Progenitor cell of endocrine pancreas (in vitro differentiated cells): ENCODE measurements around the gene ACYP2. TPM values are rescaled to one million over a fixed set of nuclear protein-coding genes. Genes with fewer than 3 reads are reported as not detected.

Experiments
- DNase-seq: peaks from one replicate; pipeline ENCODE4 v3.0.0; 2021; ENCODE audit warnings: low spot score; ENCODE audit not compliant: unreplicated experiment
- H3K27ac Mint-ChIP-seq: 2 replicates; pipeline ENCODE4 v1.8.0; 2021; ENCODE audit warnings: mild to moderate bottlenecking, moderate library complexity, mixed read lengths
- H3K27me3 Mint-ChIP-seq: 2 replicates; pipeline ENCODE4 v1.8.0; 2021; ENCODE audit warnings: mixed read lengths
- H3K36me3 Mint-ChIP-seq: 2 replicates; pipeline ENCODE4 v1.8.0; 2022; ENCODE audit warnings: mixed read lengths; ENCODE audit not compliant: insufficient read depth
- H3K4me1 Mint-ChIP-seq: 2 replicates; pipeline ENCODE4 v1.8.0; 2021; ENCODE audit warnings: low read depth, mixed read lengths
- H3K4me3 Mint-ChIP-seq: 2 replicates; pipeline ENCODE4 v1.8.0; 2021; ENCODE audit warnings: low read depth, mild to moderate bottlenecking, moderate library complexity, mixed read lengths
- H3K9me3 Mint-ChIP-seq: 2 replicates; pipeline ENCODE4 v1.8.0; 2021; ENCODE audit warnings: low read depth, mixed read lengths
- total RNA-seq: library from RNA; stranded (reverse); gene quantifications from 2 replicates; pipeline ENCODE4 v1.2.1, GENCODE V29; 2021
- TF ChIP-seq, protein P1 (sequence below): fragments of 200-600 bp; sonication (generic); IDR thresholded peaks from one replicate; pipeline ENCODE4 v1.5.0; 2021; ENCODE audit warnings: antibody characterized with exemption, mild to moderate bottlenecking; ENCODE audit not compliant: unreplicated experiment

The ACYP2 gene
- total RNA-seq, 1 donor from 2014 or later = 8.6 TPM

DNA sequence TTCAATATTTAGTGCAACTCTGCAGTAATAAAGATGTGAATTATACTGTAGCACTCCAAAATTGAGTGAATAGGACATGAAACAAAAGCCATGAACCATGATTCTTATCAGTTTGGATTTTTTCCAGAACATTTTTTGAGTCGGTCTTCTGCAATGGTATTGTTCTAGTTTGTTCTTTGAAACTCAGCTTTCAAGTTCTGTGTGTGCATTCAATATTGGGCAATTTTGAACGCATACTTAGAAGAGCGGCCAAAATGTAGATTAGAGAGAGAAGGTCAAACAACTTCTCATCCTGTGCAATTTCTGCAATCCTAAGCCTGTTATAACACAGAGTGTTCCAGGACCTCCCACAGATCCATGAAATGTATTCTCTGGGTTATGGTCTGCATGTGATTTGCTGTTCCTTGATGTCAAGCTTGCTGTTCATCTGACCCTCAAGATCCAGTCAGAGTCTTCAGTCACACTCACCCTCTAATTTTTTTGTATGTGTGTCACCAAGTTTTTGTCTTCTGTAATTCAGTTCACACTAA is 92.3 kb downstream of the ACYP2 start:
- H3K9me3 Mint-ChIP-seq = peaks cover 2% of the 10 kb centered on the region
- no peak overlapping the region for H3K27ac Mint-ChIP-seq
- no peaks in the 10 kb centered on the region for H3K4me1 Mint-ChIP-seq
- no peaks in the 10 kb centered on the region for H3K36me3 Mint-ChIP-seq
- H3K4me3 Mint-ChIP-seq = no peak overlapping the region
- TF ChIP-seq, protein P1, sequence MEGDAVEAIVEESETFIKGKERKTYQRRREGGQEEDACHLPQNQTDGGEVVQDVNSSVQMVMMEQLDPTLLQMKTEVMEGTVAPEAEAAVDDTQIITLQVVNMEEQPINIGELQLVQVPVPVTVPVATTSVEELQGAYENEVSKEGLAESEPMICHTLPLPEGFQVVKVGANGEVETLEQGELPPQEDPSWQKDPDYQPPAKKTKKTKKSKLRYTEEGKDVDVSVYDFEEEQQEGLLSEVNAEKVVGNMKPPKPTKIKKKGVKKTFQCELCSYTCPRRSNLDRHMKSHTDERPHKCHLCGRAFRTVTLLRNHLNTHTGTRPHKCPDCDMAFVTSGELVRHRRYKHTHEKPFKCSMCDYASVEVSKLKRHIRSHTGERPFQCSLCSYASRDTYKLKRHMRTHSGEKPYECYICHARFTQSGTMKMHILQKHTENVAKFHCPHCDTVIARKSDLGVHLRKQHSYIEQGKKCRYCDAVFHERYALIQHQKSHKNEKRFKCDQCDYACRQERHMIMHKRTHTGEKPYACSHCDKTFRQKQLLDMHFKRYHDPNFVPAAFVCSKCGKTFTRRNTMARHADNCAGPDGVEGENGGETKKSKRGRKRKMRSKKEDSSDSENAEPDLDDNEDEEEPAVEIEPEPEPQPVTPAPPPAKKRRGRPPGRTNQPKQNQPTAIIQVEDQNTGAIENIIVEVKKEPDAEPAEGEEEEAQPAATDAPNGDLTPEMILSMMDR = no peak
- no peaks in the 10 kb centered on the region for H3K27me3 Mint-ChIP-seq
- DNase-seq = no peak

DNA sequence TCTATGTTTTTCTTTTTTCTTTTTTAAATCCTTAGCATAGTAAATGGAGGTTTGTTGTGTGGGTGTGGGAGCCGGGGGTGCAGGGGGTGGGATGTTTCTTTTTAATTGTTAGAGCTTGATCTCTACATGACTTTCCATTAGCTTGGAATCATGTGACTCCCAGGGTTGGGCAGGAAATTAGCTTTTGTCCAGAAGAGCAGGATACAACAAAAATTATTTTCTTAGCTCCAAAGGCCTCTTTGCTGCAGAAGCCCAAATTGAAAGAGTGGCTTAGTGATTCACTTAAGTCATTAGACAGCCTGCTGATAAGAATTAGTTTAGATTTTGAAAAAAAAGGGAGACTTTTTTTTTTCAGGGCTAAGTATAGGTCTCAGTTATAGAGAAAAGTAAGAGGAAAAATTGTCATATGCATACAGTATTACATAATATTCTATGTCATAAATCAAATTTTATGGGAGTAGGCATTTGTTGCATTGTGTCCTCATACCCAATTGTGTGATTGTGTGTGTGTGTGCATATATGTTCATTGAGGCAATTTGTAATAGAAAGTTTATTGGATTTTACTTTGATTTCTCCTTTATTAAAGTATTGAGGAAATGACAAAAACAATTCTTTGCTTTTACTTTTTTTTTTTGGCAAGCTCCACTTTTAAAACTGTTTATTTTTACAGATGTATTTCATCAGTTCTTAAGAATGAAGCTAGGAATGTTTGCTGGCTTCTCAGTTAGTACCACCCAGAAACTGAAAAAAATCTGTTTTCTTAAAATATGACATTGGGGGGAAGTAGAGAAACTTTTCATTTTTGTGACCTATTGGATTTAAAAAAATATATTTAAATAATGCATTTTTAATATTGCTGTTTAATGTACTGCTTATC is 93.2 kb downstream of the ACYP2 start:
- Mint-ChIP-seq H3K4me3 (no peak overlapping the region), H3K9me3 (no peaks in the 10 kb centered on the region), H3K4me1 (no peaks in the 10 kb centered on the region), H3K27ac (no peak overlapping the region), H3K27me3 (no peaks in the 10 kb centered on the region), H3K36me3 (no peaks in the 10 kb centered on the region)
- TF ChIP-seq, protein P1 = no peak
- DNase-seq = no peak

- DNase-seq = no peak
- TF ChIP-seq, protein P1 = no peak
- peaks cover 5% of the 10 kb centered on the region for H3K9me3 Mint-ChIP-seq
- H3K36me3 Mint-ChIP-seq = peaks cover 3% of the 10 kb centered on the region
- no peaks in the 10 kb centered on the region for H3K4me1 Mint-ChIP-seq
- H3K27ac Mint-ChIP-seq = no peak overlapping the region
- H3K4me3 Mint-ChIP-seq = no peak overlapping the region
- no peaks in the 10 kb centered on the region for H3K27me3 Mint-ChIP-seq
Measured at GRCh38 chr2:54209379-54209778, 94.0 kb downstream of the ACYP2 start.

GRCh38 chr2:54212456-54212855 is 97.0 kb downstream of the ACYP2 start:
- no peak overlapping the region for H3K27ac Mint-ChIP-seq
- peaks cover 3% of the 10 kb centered on the region for H3K36me3 Mint-ChIP-seq
- no peak for DNase-seq
- no peaks in the 10 kb centered on the region for H3K27me3 Mint-ChIP-seq
- H3K9me3 Mint-ChIP-seq = peaks cover 12% of the 10 kb centered on the region
- H3K4me3 Mint-ChIP-seq = no peak overlapping the region
- TF ChIP-seq, protein P1 = no peak
- H3K4me1 Mint-ChIP-seq = no peaks in the 10 kb centered on the region

- Mint-ChIP-seq H3K27ac (no peak overlapping the region), H3K27me3 (no peaks in the 10 kb centered on the region), H3K4me1 (no peaks in the 10 kb centered on the region), H3K4me3 (no peak overlapping the region), H3K36me3 (peaks cover 3% of the 10 kb centered on the region), H3K9me3 (peaks cover 12% of the 10 kb centered on the region)
- no peak for DNase-seq
- TF ChIP-seq, protein P1 = no peak
Measured at GRCh38 chr2:54213082-54213481, 97.7 kb downstream of the ACYP2 start.
